DOHH2 (cell line): ENCODE results near the gene ARL8B.

ENCODE experiments used
- H3F3A ChIP-seq: fragments of 200-600 bp; sonication (generic), shearing (Covaris generic); 2 replicates; pipeline ENCODE4 v1.6.0; 2016; ENCODE audit warnings: antibody characterized with exemption, mild to moderate bottlenecking; ENCODE audit not compliant: control insufficient read depth, insufficient read depth
- H3K27ac ChIP-seq: fragments of 200-600 bp; sonication (generic); 2 replicates; pipeline ENCODE4 v1.5.1; 2014; ENCODE audit warnings: low read depth, mild to moderate bottlenecking, low read length, moderate library complexity
- H3K27me3 ChIP-seq: fragments of 200-600 bp; sonication (generic); 2 replicates; pipeline ENCODE4 v1.6.1; 2014; ENCODE audit warnings: mild to moderate bottlenecking, low read length, mixed read lengths; ENCODE audit not compliant: control insufficient read depth
- H3K36me3 ChIP-seq: fragments of 200-600 bp; sonication (generic); 2 replicates; pipeline ENCODE4 v1.6.1; 2014; ENCODE audit warnings: mild to moderate bottlenecking, low read length, moderate library complexity, mixed read lengths; ENCODE audit not compliant: control insufficient read depth
- H3K4me1 ChIP-seq: fragments of 200-600 bp; sonication (generic); 2 replicates; pipeline ENCODE4 v1.6.1; 2014; ENCODE audit warnings: mild to moderate bottlenecking, low read length, mixed read lengths; ENCODE audit not compliant: control insufficient read depth
- H3K4me2 ChIP-seq: fragments of 200-600 bp; sonication (generic); 2 replicates; pipeline ENCODE4 v1.6.0; 2014; ENCODE audit warnings: mild to moderate bottlenecking, low read length, moderate library complexity
- H3K4me3 ChIP-seq: fragments of 200-600 bp; sonication (generic); 2 replicates; pipeline ENCODE4 v1.5.1; 2014; ENCODE audit warnings: mild to moderate bottlenecking, low read length, mixed read lengths
- H3K79me2 ChIP-seq: fragments of 200-600 bp; sonication (generic); 2 replicates; pipeline ENCODE4 v1.6.1; 2014; ENCODE audit warnings: mild to moderate bottlenecking, low read length, mixed read lengths; ENCODE audit not compliant: control insufficient read depth
- H3K9me2 ChIP-seq: fragments of 200-600 bp; sonication (generic); replicated peaks from 2 replicates; pipeline ENCODE4 v1.6.1; 2014; ENCODE audit warnings: mild to moderate bottlenecking, low read length, mixed read lengths; ENCODE audit not compliant: control insufficient read depth
- H3K9me3 ChIP-seq: fragments of 200-600 bp; sonication (generic); 2 replicates; pipeline ENCODE4 v1.6.1; 2014; ENCODE audit warnings: antibody characterized with exemption, low read length, mixed read lengths; ENCODE audit not compliant: control insufficient read depth, insufficient read depth
- H4K20me1 ChIP-seq: fragments of 200-600 bp; sonication (generic); 2 replicates; pipeline ENCODE4 v1.6.0; 2014; ENCODE audit warnings: low read depth, mild to moderate bottlenecking, antibody characterized with exemption, low read length, moderate library complexity; ENCODE audit not compliant: control insufficient read depth, insufficient read depth
- CTCF ChIP-seq: fragments of 200-600 bp; sonication (generic); IDR thresholded peaks from one replicate; pipeline ENCODE4 v1.5.1; 2014; ENCODE audit warnings: antibody characterized with exemption, mild to moderate bottlenecking, low read depth, low read length; ENCODE audit not compliant: poor library complexity, severe bottlenecking
- EZH2phosphoT487 ChIP-seq: fragments of 200-600 bp; sonication (generic); IDR thresholded peaks from 2 replicates; pipeline ENCODE4 v1.6.1; 2017; ENCODE audit warnings: borderline replicate concordance, mild to moderate bottlenecking, antibody characterized with exemption, low read length, moderate library complexity, mixed read lengths

The ARL8B gene

DNA sequence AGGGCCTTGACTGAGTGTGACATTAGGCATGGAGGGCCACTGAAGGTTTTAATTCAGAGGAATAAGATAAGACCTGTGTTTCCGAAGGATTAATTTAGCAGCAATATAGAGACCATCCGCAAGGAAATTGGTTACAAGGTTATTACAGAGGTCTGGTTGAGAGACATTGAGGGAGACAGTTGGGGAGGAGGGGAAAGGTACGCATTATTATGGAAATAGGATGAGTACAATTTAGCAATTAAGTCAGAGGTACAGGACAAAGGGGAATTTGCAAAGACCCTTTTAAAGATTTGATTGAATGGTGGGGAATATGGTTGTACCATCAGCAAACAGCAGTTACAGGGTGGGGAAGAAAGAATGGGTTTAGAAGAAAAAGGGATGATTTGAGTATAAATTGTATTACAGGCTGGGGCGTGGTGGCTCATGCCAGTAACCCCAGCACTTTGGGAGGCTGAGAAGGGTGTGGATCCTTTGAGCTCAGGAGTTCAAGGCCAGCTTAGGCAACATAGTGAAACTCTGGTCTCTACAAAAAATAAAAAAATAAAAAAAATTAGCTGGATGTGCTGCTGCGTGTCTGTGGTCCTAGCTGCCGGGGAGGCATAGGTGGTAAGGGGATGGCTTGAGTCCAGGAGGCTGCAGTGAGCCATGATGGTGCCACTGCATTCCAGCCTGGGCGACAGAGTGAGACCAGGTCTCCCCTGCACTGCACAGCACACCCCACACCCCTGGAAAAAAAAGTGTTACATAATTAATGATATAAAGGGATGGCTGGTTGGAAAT, 11.3 kb downstream of the ARL8B start:
- Histone ChIP-seq H3K36me3 (peaks cover 8% of the 10 kb centered on the region), H3K9me2 (no peaks in the 10 kb centered on the region), H3K4me2 (no peak overlapping the region), H3K9me3 (no peaks in the 10 kb centered on the region), H3F3A (peaks cover 7% of the 10 kb centered on the region; the same call in 1 of the 2 replicates), H3K27me3 (no peaks in the 10 kb centered on the region), H3K27ac (no peak overlapping the region), H3K79me2 (peaks cover 95% of the 10 kb centered on the region), H3K4me1 (peaks cover 28% of the 10 kb centered on the region), H3K4me3 (no peak overlapping the region), H4K20me1 (no peaks in the 10 kb centered on the region; the same call in 1 of the 2 replicates)
- TF ChIP-seq EZH2phosphoT487 (no peak), CTCF (no peak)

GRCh38 chr3:5134019-5134391, 11.9 kb downstream of the ARL8B start:
- Histone ChIP-seq H3K9me2 (no peaks in the 10 kb centered on the region), H3K4me3 (no peak overlapping the region), H4K20me1 (no peaks in the 10 kb centered on the region; the same call in 1 of the 2 replicates), H3F3A (peaks cover 7% of the 10 kb centered on the region; the same call in 1 of the 2 replicates), H3K79me2 (peaks cover 95% of the 10 kb centered on the region), H3K27me3 (no peaks in the 10 kb centered on the region), H3K4me2 (no peak overlapping the region), H3K36me3 (peaks cover 5% of the 10 kb centered on the region), H3K4me1 (peaks cover 32% of the 10 kb centered on the region), H3K9me3 (no peaks in the 10 kb centered on the region), H3K27ac (no peak overlapping the region)
- TF ChIP-seq CTCF (no peak), EZH2phosphoT487 (no peak)

DNA sequence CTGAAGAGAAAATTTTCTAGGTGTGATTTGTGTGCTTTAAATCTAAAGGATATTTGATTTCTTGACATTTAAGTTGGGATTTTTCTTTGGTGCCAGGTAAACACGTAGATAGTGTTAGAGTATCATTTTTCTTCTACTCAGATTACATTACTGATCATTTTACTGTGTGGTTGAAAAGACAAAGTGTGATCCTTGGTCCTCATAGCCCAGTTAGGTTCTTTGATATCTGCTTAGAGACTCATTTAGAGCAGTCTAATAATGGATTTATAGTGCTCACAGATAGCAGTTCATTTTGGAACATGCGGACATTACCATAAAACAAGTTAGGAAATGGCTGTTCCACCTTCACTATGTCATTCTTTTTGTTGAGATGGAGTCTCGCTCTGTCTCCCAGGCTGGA, 12.4 kb downstream of the ARL8B start:
- H3K4me1 ChIP-seq: peaks cover 35% of the 10 kb centered on the region
- TF ChIP-seq EZH2phosphoT487 (no peak), CTCF (no peak)
- no peaks in the 10 kb centered on the region for H3K9me2 ChIP-seq
- H3K27me3 ChIP-seq: no peaks in the 10 kb centered on the region
- peaks cover 3% of the 10 kb centered on the region for H3K36me3 ChIP-seq
- no peaks in the 10 kb centered on the region; the same call in 1 of the 2 replicates for H4K20me1 ChIP-seq
- peaks cover 7% of the 10 kb centered on the region; the same call in 1 of the 2 replicates for H3F3A ChIP-seq
- no peak overlapping the region for H3K4me3 ChIP-seq
- no peak overlapping the region for H3K4me2 ChIP-seq
- H3K9me3 ChIP-seq: no peaks in the 10 kb centered on the region
- H3K79me2 ChIP-seq: peaks cover 95% of the 10 kb centered on the region
- H3K27ac ChIP-seq: no peak overlapping the region
